ENCODE results near the gene MAGEF1.

Gene MAGEF1, protein sequence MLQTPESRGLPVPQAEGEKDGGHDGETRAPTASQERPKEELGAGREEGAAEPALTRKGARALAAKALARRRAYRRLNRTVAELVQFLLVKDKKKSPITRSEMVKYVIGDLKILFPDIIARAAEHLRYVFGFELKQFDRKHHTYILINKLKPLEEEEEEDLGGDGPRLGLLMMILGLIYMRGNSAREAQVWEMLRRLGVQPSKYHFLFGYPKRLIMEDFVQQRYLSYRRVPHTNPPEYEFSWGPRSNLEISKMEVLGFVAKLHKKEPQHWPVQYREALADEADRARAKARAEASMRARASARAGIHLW

DNA sequence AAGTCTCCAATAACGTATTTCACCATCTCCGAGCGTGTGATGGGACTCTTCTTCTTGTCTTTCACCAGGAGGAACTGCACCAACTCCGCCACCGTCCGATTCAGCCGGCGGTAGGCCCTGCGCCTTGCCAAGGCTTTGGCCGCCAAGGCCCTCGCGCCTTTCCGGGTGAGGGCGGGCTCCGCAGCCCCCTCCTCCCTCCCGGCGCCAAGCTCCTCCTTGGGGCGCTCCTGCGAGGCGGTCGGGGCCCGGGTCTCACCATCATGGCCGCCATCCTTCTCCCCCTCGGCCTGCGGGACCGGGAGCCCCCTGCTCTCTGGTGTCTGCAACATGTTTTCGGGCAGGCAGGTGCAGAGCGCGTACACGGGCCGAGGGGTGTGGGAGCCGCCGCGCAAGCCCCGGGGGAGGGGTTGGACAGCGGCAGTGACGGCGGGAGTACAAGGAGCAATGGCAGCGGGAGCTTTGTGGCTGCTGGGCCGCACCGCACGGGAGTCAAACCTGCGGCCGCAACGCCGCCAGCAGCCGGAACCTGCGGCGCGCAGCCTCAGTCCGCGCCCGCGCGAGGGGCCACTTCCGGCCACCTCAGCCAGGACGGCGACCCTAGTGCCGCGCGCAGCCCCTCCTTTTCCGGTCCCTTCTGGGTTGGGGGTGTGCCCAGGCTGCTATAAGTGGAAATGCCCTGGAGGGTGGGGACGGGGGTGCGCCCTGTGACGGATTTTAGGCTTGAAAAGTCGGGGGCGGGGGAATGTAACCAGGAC, at the start of gene MAGEF1:
MAGEF1 (minus strand) TSS at position 572 of the 755 bp plus-strand sequence; CDS start at position 329, 243 bp downstream.
- peak; percentile 83 for DNase-seq

- DNase-seq = no peak
Measured at GRCh38 chr3:184761075-184761841, 49.4 kb upstream of the MAGEF1 start.

DNA sequence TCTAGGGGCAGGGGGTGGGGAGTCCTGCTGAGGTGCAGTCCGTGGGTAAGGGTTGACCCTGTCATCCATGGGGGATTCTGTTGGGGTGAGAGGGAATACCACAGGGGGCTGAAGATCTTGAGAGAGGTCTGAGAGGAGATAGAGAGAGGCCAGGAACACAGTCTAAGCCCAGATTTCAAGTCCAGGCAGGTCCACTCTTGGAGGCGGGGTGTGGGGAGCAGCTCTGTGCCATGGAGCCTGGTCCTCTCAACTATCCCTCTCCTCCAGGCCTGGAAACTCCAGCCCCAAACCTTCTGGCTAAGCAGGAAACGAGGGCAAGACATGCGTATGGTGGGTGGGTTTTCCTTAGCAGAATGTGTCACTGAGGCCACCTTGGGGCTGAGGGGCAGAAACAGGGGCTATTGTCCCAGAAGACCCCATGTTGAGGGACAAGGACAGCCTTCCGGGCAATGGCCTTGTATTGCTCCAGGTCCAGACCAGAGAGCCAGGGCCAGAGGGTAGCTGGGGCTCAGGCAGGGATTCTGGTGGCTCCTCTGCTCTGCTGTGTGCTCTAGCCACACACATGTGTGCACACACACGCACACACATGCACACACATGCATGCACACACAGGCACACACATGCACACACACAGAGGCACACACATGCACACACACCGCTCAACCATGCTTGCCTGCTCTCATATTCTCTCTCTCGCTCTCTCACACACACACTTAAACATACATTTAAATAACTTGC, 48.6 kb upstream of the MAGEF1 start:
- DNase-seq = no peak

DNA sequence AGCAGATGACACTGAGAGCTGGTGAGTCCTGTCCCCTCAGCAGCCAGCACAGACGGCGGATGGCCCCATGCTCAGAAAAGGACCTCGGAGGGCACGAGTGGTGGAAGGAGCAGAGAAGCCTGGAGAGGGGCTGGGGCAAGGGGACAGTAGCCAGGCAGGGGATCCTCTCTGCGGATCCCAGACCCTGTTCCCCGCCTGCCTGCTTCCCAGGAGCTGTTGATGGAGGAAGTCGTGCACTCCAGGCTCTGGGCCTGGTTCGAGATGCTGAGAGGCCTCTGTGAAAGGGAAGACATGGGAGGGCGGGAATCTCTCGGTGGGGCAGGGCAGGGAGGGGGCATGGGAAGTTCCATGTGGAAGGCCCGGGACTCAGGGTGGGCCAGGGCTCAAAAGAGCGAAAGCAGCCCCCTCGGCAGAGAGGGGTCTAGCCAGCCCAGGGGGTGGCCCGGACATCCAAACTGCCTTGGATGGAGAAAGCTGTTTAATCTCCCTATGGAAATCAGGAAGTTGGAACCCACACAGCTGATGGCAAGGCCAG, 47.9 kb upstream of the MAGEF1 start:
- no peak for DNase-seq

DNA sequence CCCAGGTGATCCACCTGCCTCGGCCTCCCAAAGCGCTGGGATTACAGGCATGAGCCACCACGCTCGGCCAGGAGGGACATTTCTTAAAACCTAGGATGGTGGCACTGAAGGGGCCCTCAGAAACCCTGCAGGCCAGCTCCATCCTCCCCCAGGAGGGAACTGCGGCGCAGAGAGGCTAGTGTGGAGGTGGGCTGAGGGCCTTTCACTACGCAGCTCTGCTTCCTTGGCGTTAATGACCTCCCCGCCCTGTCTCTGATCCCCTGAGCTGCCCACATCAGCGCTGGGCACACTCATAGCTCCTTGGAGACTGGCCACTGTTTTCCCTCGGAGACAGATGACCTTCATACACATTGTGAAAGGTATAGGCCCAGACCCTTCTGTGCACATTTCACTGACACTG, 46.2 kb upstream of the MAGEF1 start:
- DNase-seq = no peak

- DNase-seq = no peak
Measured at GRCh38 chr3:184757022-184757651, 45.3 kb upstream of the MAGEF1 start.

GRCh38 chr3:184756151-184757021, 44.5 kb upstream of the MAGEF1 start:
- no peak for DNase-seq

DNA sequence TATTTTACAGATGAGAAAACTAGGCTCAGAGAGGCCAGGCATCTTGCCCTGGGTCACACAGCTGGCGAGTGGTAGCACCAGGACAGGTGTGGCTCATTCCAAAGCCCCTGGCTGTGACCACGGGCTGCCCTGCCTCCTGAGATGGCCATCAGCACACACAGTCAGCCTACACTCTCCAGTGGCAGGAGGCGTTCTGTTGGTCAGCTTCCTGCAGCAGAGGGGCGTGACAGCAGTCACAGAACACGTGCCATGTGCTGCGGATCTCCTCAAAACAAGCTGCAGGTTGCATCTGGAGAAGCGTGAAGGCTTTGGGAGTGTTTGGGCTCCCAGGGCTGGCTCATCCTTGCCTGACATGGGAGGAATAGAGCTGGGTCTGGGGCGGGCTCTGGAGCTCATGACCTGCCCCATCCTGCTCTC, 43.5 kb upstream of the MAGEF1 start:
- no peak for DNase-seq

- no peak for DNase-seq
Measured at GRCh38 chr3:184752361-184752760, 40.5 kb upstream of the MAGEF1 start.

DNA sequence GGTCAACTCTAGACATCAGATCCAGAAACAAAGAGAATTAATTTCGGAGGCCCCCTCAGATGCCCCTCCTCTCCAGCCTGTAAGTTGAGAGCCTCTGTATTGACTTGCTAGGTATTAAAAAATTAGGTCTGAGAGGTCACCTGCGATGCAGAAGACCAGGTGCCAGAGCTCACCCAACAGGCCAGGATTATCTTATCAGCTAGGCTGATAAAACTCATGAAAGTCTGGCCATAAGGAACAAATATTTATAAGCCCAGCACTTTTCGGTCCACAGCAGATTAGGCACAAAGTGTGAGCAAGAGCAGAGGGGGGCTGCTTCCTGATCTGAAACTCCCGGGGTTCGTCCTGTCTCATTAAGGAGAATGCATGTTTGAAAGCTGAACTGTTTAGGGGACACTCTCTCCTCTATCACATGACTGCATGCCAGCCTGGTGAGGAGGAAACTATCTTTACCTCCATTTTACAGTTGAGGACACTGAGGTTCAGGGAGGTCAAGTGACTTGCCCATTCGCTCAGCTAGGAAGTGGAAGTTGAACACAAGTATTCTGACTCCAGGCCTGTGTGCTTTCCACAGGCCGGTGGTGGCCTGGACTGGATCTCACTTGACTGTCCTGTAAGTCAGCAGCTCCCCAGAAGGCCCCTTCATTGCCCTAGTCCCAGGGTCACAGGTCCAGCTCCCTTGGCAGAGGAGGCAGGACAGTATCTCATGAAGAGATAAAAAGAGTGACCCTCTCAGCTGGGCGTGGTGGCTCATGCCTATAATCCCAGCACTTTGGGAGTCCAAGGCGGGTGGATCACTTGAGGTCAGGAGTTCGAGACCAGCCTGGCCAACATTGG, 39.6 kb upstream of the MAGEF1 start:
- DNase-seq = no peak

- no peak for DNase-seq
Measured at GRCh38 chr3:184750349-184751083, 38.7 kb upstream of the MAGEF1 start.

- no peak for DNase-seq
Measured at GRCh38 chr3:184749168-184749744, 37.4 kb upstream of the MAGEF1 start.

GRCh38 chr3:184748219-184749135, 36.6 kb upstream of the MAGEF1 start:
- no peak for DNase-seq

DNA sequence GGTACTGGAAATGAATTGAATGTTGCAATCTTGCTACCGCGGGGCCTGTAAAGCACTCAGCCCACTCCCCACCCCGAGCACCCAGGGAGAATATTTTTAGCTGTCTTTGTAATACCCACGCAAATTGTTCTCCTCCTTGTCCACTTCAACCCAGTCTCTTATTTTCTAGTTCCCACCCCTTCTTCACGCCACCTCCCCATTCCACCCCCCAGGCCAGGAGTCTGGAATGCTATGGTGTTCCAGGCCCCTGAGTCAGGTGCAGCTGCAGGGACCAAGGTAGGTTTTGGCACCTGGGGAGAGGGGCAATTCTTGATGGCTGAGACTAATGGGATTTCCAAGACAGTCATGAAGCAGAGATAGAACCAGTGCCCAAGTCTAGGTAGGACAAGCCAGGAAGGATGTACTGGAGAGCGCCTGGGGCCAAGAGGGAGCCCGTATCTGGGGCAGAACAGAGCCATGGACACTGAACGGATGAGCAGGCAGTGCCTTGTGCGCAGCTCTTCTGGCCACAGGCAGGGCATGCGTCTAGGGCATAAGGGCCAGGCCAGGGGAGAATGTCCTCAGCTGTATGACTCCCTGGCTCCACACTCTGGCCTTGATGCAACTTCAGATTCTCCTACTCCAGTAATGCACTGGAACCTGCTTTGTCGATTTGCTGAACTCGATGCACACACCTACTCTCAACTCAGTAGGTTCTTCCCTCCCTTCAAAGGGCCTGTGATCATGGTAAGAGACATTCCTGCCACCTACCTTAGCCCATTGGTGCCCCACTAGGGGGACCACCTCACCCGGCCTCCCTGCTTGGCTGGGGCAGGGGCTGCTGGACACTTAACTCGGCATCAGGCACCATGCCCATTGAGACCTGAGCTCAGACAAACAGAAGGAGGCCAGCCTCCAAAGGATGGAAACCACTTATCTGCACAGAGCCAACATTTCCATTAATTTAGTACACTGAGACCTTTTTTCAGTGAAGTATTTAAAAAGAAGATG, 34.6 kb upstream of the MAGEF1 start:
- DNase-seq = no peak

DNA sequence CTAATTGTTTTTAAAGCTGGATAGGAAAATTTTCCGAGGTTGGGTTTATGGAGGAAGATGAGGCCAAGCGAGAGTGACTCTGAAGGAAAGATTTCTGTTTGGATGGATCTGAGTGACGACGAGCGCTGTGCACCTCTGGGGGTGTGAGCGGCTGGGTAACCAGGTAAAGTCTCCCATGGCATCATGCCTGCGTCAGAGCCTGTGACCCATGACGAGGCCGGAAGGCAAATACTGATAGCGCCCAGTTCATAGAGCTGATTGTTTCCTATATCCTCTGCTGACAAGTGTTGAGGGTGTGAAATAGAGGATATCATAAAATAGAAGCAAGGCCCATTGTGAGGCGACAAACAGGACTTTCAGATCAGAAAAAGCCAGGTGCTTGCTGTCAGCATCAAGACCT, 33.7 kb upstream of the MAGEF1 start:
- no peak for DNase-seq

- no peak for DNase-seq
Measured at GRCh38 chr3:184743248-184743647, 31.4 kb upstream of the MAGEF1 start.

Measured in stimulated activated CD8-positive, alpha-beta memory T cell treated with anti-CD3 and anti-CD28 coated beads, Interleukin-4, amount 100 ng/mL, for 48 hours (primary cell).